Glomerular visceral epithelial cell (primary cell): ENCODE data around the gene BRD3OS.

ENCODE experiments used
- DNase-seq: peaks from one replicate; pipeline ENCODE4 v3.0.0-alpha.2; 2016; ENCODE audit errors: extremely low spot score

Gene BRD3OS

GRCh38 chr9:134033516-134034214 lies 8.4 kb downstream of the BRD3OS start:
- no peak for DNase-seq

- no peak for DNase-seq
These were observed 9.1 kb downstream of the BRD3OS start for GRCh38 chr9:134034215-134035040.

- DNase-seq, result no peak
These were observed 10.1 kb downstream of the BRD3OS start for GRCh38 chr9:134035041-134036039.

- DNase-seq, result no peak
These were observed 10.8 kb downstream of the BRD3OS start for GRCh38 chr9:134036130-134036529.

- DNase-seq, result no peak
These were observed 12.4 kb downstream of the BRD3OS start for GRCh38 chr9:134037641-134038040.

GRCh38 chr9:134039386-134040175 lies 14.3 kb downstream of the BRD3OS start:
- no peak for DNase-seq

- DNase-seq, result no peak
These were observed 14.9 kb downstream of the BRD3OS start for GRCh38 chr9:134040176-134040565.

GRCh38 chr9:134040781-134041648 lies 15.7 kb downstream of the BRD3OS start:
- DNase-seq, result no peak

- no peak for DNase-seq
These were observed 16.3 kb downstream of the BRD3OS start for GRCh38 chr9:134041649-134041962.

GRCh38 chr9:134043531-134043988 lies 18.3 kb downstream of the BRD3OS start:
- no peak for DNase-seq

GRCh38 chr9:134044944-134045343 lies 19.7 kb downstream of the BRD3OS start:
- DNase-seq, result no peak

- no peak for DNase-seq
These were observed 20.7 kb downstream of the BRD3OS start for GRCh38 chr9:134045841-134046544.

GRCh38 chr9:134046894-134047681 lies 21.8 kb downstream of the BRD3OS start:
- no peak for DNase-seq

- no peak for DNase-seq
These were observed 22.7 kb downstream of the BRD3OS start for GRCh38 chr9:134047868-134048581.

- no peak for DNase-seq
These were observed 23.3 kb downstream of the BRD3OS start for GRCh38 chr9:134048582-134048968.

GRCh38 chr9:134049236-134049635 lies 24.0 kb downstream of the BRD3OS start:
- DNase-seq, result no peak

- DNase-seq, result no peak
These were observed 24.7 kb downstream of the BRD3OS start for GRCh38 chr9:134049772-134050588.
